GM21717 (cell line): ENCODE measurements around the gene SEMA5B.

Experiments
- ATAC-seq: cut with Tn5 transposase; IDR thresholded peaks from one replicate; pipeline ENCODE4 v1.9.1; 2021; ENCODE audit warnings: mild to moderate bottlenecking, moderate library complexity; ENCODE audit not compliant: unreplicated experiment

Gene SEMA5B

DNA sequence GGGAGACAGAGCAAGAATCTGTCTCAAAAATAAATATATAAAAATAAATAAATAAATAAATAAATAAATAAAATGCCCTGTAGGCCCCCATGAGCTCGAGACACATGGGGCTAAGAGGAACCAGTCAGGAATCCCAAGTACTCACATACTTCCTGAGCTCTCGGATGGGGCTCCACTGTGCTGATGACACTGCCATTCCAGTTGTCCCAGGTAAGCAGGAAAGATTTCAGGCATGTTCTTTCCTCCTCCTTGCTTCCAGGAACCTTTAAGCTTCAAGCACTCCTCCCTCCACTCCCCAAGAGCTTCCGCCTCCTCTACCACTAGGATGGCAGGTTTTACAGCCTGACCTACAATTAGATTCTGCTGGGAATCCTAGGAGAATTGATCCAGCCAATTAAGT is 119.3 kb downstream of the SEMA5B start:
- no peak for ATAC-seq

DNA sequence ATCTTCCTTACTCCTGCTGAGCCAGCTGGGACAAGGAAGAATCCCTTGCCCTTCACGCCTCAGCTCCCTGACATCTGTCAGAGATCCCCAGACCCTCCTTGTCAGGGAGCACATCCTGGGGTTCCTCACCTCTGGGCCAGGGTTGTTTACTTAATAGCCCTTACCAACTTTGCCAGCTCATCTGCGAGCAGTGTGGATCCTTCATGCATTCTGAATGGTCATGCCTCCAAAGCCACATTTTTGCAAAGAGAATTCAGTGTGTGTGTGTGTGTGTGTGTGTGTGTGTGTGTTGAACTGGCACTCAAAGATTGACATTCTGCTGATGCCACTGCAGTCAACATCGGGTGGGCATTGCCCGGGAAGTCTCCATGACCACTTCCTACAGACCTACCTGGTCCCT is 120.1 kb downstream of the SEMA5B start:
- no peak for ATAC-seq

- no peak for ATAC-seq
These were observed 124.4 kb downstream of the SEMA5B start for GRCh38 chr3:122903171-122903570.

GRCh38 chr3:122902326-122902725 is 125.2 kb downstream of the SEMA5B start:
- no peak for ATAC-seq

GRCh38 chr3:122898298-122898697 is 129.3 kb downstream of the SEMA5B start:
- no peak for ATAC-seq

DNA sequence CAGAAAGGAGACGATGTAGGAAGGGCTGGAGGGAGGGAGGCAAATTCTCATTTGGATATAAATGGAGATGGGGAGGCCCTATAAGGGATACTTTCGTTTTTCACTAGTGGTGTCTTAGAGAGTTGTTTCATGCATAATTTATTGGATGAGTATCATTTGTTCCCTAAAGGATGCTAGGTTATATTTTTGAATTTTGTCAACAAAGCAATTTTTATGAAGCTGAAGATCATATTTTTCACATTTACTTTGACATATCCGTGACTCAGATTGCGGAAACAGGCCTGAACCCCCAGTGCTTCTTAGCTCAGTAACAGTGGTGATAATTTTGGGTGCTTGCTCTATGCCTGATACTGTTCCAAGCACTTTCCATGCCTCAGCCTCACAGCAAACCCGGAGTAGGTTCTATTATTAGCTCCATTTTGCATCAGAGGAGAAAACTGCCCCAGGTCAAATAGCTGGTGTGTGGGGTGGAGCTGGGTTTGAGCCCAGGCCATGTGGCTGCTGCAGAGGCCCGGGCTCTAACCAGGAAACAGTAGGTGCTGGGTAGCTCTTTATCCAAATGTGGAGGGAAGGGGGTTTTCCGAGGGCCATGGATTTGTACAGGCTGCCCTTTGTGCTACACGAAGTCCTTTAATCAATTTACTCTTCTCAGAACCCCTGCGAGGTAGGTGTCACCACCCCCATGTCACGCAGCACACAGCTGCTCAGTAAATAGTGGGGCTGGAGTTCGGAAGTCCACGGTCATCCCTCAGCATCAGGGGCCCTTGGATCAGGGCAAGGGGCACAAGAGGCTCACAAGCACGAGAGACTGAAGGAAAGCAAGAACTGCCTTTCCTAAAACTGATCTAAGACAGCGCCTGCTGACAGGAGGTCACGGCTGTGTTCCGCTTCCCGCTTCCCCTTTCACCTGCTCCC is 133.6 kb downstream of the SEMA5B start:
- ATAC-seq, result no peak

GRCh38 chr3:122893282-122893681 is 134.3 kb downstream of the SEMA5B start:
- ATAC-seq, result no peak

GRCh38 chr3:122892118-122892960 is 135.2 kb downstream of the SEMA5B start:
- no peak for ATAC-seq

DNA sequence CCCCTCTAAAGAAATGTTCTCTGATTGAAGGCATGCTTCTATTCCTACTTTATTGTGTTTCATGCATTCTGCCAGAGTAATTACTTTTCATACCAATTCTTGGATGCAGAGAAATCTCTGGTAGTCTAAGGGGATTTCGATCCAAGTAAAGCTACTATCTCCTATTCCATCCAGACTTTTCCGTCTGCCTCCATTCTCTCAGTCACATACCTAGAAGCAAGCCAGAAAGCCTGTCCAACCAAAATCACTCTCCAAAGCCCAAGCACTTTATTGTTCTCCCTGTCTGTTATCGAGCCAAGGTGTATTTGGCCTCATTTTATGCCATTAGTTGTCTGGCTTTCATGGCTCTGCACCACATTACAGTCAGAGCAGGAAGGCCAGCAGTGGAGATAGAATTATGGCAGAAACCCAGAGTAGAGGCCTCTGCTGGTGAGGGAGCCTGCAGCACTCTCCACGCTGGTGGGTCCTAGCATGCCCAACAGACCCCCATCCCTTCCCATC is 136.8 kb downstream of the SEMA5B start:
- no peak for ATAC-seq

DNA sequence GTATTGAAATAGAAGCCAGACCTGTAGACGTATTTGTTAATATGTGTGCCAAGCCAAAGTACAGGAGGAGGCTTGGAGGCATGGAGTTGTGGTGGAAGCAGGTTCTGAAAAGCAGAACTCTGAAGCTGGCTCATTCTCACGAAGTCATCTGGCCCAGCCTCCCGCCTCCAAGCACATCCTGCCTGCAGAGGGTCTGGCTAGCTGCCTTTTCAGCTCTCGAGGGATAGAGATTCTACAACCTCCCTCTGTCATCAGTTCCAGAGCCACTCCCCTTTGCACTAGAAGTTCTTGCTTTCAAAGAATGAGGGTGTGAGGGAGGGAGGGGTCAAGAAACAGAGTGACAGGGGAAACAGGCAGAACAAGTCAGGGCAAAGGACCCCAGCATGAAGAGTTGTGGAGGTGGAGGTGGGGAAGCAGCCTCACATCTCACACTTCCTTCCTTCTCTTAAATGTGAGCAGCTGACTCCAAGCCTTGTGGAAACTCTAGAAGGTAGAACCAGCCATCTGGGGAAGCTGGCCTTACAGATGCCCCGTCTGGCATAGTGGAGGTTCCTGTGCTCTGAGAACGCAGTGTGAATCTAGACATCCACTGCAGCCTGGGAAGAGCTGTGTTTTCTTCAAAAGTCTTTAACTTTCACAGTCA is 137.4 kb downstream of the SEMA5B start:
- no peak for ATAC-seq

DNA sequence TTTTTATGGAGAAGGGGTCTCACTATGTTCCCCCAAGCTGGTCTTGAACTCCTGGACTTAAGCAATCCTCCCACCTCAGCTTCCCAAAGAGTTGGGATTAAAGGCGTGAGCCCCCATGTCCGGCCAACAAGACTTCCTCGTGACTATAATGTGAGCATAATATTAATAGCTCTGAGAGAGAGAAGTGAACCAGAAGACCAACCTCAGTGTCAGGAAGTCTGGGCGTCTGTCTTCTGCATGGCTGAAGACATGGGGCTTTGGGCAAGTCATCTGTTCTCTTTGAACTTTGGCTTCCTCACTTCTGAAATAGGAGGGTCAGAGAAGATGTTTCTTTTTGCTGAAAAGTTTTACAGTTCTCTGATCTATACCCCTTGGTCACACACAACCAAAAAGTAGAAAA is 140.6 kb downstream of the SEMA5B start:
- ATAC-seq, result no peak

GRCh38 chr3:122886251-122886650 is 141.3 kb downstream of the SEMA5B start:
- ATAC-seq, result no peak

DNA sequence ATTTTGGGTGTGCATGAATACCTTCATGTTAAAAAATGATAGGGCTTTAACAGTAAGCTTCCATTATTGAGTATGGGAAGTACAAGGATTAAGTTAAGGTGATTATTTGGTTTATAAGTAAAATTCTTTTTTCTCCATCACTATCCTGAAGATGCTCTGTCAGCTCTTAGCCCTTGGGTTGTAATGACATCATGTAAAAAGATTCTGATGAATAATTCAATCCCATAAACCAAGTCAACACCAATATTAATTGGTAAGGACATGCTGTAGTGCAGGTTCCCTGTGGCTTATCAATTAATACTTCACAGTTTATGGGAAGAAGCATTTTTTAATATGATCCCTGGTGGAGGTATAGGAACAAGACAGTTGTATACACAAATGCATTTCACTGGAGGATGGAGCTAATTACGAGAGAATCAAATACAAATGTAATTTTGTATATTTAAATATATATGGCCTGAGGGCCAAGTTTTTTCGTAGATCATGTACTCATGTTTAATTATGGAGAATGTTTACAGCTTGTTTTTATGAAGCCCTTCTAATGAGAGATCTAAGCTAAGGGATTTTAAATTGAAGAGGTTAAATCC is 145.1 kb downstream of the SEMA5B start:
- ATAC-seq, result no peak

DNA sequence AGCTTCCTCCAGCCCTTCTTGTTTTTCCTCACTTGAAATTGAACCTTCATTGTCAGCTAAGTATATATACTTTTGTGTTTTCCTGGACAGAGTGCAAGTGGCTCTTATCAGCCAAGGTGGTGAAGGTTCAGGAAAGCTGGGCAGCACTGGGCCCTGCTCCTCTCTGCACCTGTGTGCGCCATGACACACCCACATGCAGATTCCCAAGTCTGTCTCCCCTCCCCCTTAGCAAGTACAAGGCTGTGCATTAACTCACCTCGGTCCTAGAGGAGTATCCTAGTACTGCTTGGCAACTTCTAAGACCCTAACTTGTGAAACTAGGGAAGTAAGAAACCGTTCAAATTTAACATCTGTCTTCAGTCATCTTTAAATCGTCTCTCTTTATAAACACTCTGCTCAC is 146.9 kb downstream of the SEMA5B start:
- ATAC-seq, result no peak

DNA sequence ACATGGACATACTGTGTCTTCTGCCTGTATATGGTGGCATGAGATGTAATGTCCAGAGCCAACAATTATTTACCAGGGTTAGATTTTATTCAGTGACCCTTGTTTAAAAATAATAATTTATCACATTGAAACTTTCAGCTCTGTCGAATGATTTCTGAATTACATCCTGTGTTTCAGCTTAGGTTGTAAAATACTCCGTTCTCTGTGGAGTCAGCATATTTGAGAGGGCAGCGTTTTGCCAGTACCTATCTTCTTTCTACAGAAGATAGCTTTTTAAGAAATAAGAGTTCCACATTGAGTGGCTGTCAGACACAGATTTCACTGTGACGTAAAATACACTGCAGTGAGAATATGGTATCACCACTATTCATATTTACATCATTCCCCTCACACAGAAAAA is 147.4 kb downstream of the SEMA5B start:
- no peak for ATAC-seq

GRCh38 chr3:122875547-122876127 is 151.9 kb downstream of the SEMA5B start:
- no peak for ATAC-seq

DNA sequence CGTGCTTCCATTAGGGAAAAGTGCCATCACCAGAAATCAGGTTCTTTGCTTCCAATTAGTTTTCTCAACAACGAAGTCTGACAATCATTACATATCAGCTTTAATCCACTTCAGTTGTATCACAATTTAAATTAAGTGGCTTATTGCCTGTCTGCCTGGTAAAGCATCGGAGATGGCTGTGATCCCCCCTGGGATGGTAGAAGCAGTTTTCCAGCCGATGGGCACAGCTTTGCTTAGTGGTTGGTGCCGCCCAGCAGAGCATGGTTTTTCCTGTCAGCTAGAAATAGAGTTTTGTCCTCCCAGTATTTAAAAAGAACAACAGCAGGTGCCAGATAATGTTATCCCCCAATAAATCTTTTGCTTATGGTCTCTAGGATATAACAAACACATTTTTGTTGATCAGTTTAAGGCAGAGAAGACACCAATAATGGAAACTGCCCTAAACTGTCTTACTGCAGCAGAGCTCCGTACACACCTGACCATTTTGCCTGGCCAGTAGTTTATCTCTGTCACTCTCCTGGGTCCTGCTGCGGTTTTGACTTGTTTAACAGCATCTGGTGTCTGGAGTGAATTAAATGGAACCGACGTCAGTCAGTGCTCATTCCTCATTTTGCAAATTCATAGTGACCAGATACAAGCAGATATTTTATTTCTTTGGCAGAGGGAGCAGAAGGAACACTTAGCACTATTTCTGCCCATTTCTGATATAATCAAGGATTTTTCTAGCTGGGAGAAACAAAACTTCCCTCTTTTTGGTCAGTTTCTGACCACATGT is 153.6 kb downstream of the SEMA5B start:
- ATAC-seq, result no peak

GRCh38 chr3:122868322-122868721 is 159.2 kb downstream of the SEMA5B start:
- ATAC-seq, result no peak

DNA sequence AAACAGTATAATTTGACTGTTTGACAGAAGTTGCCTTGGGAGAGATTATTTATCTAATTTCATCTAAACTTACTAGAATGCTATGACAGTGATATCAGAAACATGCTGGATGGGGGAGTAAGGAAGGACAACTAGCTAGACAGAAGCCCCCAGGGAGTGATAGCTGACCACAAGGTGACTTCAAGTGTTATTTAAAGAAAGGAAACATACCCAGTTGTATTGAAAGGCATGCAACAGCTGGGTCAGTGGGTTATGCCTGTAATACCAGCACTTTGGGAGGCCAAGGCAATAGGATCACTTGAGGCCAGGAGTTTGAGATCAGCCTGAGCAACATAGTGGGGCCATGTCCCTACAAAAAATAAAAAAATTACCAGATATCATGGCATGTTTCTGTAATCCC is 163.1 kb downstream of the SEMA5B start:
- ATAC-seq, result no peak

DNA sequence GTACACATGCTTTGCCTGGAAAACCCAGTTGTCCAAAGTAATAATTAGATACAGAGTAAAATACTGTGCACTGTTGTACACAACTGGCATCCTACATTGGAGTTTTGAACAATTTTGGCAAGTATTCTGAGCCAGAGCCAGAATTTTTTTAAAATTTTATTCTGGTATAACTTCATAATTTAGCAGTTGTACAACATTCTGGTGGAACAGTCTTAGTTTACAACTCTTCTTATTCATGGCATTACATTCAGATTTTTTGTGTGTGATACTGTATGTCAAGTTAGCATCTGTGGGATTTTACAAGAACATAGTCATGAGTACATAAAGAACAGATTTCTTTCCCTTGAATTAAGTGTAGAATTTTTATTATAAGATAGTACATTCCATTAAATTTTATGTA is 165.2 kb downstream of the SEMA5B start:
- no peak for ATAC-seq
